Measurements from ENCODE around the gene RERG.
"Not testable (repeated sequence)": the region's sequence is repeated elsewhere in the genome, so short reads cannot be mapped to it uniquely, and the experiment has no call there.

The RERG gene

GRCh38 chr12:15220915-15221885, at the start of gene RERG:
RERG (minus strand) TSS chr12:15221417; CDS start chr12:15217489, 3,928 bp downstream.
- DNase-seq: peak; percentile 32 to 63

GRCh38 chr12:15270591-15270990, 49.4 kb upstream of the RERG start:
- DNase-seq: no peak

- DNase-seq: peak; percentile 76 to 77
These were observed 47.8 kb upstream of the RERG start for GRCh38 chr12:15268927-15269552.

- DNase-seq: no peak
These were observed 47.1 kb upstream of the RERG start for GRCh38 chr12:15268309-15268708.

DNA sequence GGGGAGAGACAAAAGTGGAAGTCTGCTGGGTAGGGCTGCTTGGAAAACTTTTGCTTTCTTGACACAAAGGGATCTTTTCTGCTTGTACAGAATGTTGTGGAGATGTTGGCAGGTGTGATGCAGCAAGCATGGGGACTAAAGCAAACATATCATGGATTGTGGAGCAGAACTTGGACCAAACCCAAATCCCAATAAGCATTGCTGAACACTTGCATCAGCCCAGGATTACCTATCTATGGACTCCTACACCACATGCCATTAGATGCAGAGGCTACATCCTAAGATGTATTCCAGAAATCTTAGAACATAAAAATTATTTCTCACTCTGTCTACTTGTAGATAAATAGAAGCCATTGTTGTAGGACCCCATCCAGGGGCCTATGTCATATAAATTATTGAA, 44.7 kb upstream of the RERG start:
- peak in 1 of 2 experiments; percentile 26 for DNase-seq

GRCh38 chr12:15256761-15257160, 35.5 kb upstream of the RERG start:
- peak; percentile 42 to 75 for DNase-seq

DNA sequence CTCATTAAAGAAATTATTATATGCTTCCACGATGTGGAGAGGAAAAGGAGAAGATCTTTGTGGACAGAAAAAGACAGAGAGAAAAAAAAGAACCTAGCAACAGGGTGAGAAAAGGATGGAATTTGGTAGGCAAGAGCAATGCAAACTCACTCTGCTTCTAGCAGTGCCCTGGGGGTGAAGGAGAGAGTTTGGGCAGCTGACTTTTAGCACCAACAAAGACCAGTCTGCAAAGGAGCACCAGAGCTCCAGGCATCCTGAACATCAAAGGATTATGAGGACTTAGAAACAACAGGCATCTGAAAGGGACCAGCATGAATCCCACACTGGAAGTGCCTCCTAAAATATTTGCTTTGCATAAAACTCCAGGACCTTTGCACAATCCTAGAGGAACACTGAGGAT, 32.8 kb upstream of the RERG start:
- no peak for DNase-seq

GRCh38 chr12:15244926-15245325, 23.7 kb upstream of the RERG start:
- DNase-seq: no peak

DNA sequence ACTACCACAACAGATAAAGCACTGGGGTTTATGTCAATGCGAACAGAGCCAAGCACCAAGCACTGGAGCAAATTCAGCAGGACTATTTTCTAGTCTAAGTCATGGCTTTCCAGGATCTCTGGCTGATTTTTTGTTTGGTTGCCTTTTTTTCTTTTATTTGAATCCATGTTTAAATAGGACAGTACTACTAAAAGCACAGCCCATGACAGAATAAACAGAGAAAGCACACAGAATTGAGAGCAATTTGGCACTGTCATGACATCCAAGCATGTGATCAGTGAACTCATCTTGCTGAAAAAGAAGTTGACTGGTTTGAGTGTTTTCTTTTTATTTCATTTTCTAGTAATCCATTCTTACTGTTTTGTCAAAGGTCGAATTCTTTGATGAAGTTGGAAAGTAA, 23.1 kb upstream of the RERG start:
- peak; percentile 42 to 82 for DNase-seq

DNA sequence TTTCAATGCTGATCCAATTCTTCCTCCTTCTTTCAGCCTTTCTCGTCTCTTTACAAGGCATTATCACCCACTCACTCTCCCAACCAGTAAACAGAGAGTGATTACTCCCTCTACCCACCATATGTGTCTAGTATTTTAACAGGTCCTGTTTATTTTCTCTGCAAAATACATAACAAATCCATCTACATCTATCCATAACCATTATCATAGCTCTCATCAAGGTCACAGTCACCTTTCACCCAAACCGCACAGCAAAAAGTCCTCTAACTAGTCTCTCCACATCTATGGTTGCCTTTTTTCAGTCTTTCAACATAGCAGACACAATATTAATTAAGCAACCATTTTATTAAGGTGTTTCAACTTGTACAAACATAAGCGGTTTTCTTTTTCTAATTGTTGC, 21.9 kb upstream of the RERG start:
- DNase-seq: no peak

GRCh38 chr12:15240898-15241297, 19.7 kb upstream of the RERG start:
- DNase-seq: no peak

DNA sequence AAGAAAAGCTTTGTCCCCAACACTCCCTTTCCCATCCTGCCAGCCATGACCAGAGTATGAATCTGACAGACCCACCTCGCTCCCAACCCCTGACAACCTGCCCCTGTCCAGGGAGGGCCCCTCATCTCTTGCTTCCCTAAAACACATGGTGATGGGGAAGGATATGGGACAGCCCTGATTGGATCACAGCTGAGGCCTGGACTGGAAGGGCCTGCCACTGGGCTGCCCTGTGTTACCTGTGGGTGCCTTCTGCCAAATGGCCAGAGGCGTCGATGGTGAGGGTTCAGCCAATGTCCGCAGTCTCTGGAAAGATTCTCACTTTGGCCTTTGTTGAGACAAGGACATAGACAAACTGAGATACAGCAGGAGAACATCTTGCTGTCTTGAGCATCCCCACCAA, 13.3 kb upstream of the RERG start:
- no peak for DNase-seq

GRCh38 chr12:15234011-15234410, 12.8 kb upstream of the RERG start:
- no peak for DNase-seq

GRCh38 chr12:15232959-15233358, 11.7 kb upstream of the RERG start:
- DNase-seq: no peak

DNA sequence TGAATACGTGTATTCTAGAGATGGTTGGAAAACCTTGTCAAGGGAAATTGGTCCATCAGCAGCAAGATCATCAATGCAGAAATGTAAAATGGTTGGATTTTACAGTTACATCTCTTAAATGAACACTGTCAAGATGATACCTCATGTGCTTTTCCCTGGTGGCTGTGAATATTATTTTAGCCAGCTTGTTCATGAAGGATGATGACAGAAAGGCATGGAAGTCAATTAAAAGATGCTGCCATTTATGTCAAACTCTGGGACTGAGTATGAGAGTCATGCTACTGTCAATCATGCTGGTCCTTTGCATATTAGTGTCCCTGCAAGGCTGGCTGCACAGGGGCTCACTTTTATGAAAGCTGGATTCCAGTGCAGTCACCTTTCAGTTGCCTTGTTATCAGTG, 10.3 kb upstream of the RERG start:
- DNase-seq: no peak

DNA sequence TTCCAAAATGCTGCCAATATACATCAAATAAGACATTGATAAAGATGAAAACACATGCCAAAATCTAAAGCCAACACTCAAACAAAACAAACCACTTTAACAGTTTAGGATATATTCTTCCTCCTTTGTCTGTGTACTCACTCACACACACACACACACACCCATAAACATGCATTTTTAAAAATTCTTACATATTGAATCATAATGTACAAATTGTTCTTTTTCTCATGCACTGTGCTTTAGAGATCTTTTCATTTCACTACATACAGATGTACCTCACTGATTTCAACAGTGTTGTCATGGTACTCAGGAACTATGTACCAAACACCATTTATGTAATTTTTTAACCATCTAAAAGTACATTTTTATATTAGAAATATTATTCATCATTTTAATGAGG, 9.5 kb upstream of the RERG start:
- no peak for DNase-seq

DNA sequence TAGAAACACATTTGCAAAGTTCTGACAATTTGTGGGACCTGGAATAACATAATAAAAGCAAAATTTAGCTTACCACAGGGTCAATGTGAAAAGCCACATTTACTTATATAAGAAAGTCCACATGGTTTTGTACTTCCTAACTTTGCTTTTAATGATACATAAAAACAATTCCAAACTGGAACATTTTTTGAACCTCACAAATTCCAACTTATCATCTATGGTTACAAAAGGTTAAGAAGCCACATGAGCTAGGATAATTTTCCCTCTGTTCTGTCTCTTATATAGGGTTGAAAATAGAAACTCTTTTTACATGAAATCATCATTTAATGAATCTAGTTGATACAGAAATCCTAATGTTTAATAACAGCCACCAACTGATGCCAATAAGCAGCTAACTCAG, 8.9 kb upstream of the RERG start:
- DNase-seq: no peak

GRCh38 chr12:15227004-15227679, 5.9 kb upstream of the RERG start:
- peak; percentile 12 to 36 for DNase-seq

DNA sequence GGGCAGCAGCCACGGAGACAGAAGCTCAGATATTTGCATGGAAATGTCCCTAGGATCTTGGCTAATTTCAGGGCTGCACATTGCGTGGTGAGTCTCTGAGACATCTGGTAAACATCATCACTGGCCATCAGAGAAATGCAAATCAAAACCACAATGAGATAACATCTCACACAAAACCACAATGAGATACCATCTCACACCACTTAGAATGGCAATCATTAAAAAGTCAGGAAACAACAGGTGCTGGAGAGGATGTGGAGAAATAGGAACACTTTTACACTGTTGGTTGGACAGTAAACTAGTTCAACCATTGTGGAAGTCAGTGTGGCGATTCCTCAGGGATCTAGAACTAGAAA, 4.6 kb upstream of the RERG start:
- DNase-seq: not testable (repeated sequence)

DNA sequence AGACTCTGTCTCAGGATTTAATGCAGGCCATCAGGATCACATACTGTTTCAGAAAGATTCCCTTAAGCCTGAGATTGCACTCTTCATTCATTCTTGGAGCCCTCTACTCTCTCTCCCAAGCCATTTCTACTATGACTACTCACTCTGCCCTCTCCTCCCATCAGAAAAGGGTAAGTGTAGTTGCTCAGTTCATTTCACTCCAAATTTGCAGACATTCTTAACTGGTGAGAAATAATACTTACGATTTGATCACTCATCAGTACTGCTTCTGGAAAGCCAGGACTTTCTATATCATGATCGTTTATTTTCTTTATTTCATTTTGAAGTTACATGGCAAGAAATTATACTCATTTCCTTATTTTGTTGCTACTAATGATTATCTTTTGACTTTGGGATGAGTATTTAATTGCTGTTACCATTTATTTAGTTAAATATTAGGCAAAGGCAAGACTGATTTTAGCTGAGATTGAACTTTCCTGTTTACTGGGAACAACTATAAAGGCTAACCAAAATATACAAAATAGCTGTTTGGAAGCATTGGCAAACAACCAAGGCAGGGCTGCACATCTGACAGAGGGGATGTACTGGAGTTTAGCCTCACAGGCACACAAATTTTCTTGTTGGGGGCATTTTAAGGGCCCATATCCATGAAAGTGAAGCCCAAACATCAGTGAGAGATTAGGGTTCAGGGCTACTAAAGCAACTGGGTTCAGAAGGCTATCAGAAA, 4.1 kb upstream of the RERG start:
- DNase-seq: no peak

DNA sequence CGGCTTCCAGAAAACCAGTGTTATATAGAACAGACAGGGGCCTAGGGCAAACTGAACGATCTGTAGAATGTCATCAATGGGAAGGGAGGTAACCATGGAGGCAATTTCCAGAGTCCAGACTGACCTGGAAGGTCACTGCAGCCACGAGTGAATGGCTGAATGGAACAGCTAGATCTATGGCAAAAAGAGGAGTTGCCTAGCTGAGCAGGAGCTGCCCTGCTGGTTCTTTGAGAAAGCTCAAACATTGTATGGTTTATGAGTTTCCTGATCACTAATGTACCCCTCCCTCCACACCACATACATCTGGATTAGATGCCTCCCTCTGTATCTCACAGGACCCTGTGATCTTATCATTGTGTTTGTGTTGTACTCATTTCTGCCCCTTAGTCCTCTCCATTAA, 1.0 kb upstream of the RERG start:
- DNase-seq: no peak

- DNase-seq: no peak
These were observed 766 bp downstream of the RERG start for GRCh38 chr12:15220451-15220850.

DNA sequence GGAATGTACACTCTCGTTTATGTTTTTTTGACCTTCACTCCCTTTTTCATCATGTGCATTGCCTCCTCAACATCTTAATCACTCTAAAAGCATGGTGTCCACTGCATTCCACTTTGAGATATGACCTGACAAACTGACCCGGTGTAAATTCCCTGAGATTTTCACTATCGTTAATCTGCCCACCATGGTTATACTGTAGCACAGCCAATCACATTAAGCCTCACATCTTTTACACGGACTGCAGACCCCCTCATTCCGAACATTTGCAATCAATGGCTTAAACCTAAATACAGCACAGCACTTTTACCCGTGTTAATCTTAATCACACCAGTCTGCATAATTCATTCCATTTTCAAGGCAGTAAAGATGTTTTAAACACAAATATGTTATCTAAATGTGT, 2.4 kb downstream of the RERG start:
- DNase-seq: no peak
